Uterus (tissue), 2 donors: ENCODE measurements around the gene INPP5F.

Source experiments
- CTCF ChIP-seq, 4 experiments: fragments of 200-600 bp in 2 of 4; fragments of 450-650 bp in 2 of 4; sonication (generic) in 2 of 4; IDR thresholded peaks; one replicate each; pipeline ENCODE4 v1.5.1; 2016 to 2019; ENCODE audit warnings: antibody characterized with exemption in 4 of 4, mild to moderate bottlenecking in 2 of 4, moderate library complexity in 1 of 4
- POLR2A ChIP-seq, 2 donors: fragments of 450-650 bp; IDR thresholded peaks; one replicate each; pipeline ENCODE4 v1.6.1; 2016; ENCODE audit warnings: antibody characterized with exemption in 2 of 2, mild to moderate bottlenecking in 1 of 2, moderate library complexity in 1 of 2

- TF ChIP-seq CTCF (IDR thresholded peaks at IDR 0.05) (no peak), POLR2A (IDR thresholded peaks at IDR 0.05) (no peak)
Measured at GRCh38 chr10:119700321-119700954, 25.4 kb upstream of the INPP5F start.
